ENCODE data around the gene FOLR2.
"Not testable (repeated sequence)": the region's sequence is repeated elsewhere in the genome, so short reads cannot be mapped to it uniquely, and the experiment has no call there.

FOLR2 gene

DNA sequence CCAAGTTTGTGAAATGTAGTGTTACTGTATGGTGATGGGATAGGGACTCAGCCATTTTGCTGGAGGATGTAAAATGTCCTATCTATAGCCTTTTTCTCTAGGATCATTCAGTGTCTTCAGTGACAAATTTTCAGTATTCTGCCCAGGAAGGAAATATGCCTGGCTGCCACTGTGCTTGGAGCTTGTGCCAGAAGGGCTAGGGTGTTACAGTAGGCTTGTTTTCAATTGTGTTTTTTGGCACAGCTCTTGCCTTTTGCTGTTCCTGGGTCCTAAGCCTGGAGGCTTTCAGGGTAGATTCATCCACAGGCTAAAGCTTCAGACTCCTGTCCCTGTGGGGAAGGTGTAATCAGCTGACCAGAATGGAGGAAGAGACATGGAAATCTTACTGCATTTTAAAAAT, 49.4 kb downstream of the FOLR2 start:
- no peak for DNase-seq (ENCODE audit: extremely low spot score)
- POLR2A ChIA-PET = no interaction called here
- CTCF ChIA-PET = no interaction called here
- TF ChIP-seq SP1 (IDR thresholded peaks at IDR 0.05) = no peak
- TF ChIP-seq CTBP1 (IDR thresholded peaks at IDR 0.05; ENCODE audit: borderline replicate concordance) = no peak
- TF ChIP-seq ARNT (IDR thresholded peaks at IDR 0.05) = no peak
- no peak for TF ChIP-seq LEF1 (IDR thresholded peaks at IDR 0.05; ENCODE audit: borderline replicate concordance)
- no peak for TF ChIP-seq HDGF (IDR thresholded peaks at IDR 0.05; ENCODE audit: borderline replicate concordance)
- TF ChIP-seq BHLHE40 (IDR thresholded peaks at IDR 0.05; ENCODE audit: borderline replicate concordance) = no peak
- no peak for TF ChIP-seq FOXA1 (IDR thresholded peaks at IDR 0.05)
- no peak for TF ChIP-seq FOXM1 (IDR thresholded peaks at IDR 0.05; ENCODE audit: borderline replicate concordance)
- TF ChIP-seq, protein P1, sequence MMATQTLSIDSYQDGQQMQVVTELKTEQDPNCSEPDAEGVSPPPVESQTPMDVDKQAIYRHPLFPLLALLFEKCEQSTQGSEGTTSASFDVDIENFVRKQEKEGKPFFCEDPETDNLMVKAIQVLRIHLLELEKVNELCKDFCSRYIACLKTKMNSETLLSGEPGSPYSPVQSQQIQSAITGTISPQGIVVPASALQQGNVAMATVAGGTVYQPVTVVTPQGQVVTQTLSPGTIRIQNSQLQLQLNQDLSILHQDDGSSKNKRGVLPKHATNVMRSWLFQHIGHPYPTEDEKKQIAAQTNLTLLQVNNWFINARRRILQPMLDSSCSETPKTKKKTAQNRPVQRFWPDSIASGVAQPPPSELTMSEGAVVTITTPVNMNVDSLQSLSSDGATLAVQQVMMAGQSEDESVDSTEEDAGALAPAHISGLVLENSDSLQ (IDR thresholded peaks at IDR 0.05) = no peak

DNA sequence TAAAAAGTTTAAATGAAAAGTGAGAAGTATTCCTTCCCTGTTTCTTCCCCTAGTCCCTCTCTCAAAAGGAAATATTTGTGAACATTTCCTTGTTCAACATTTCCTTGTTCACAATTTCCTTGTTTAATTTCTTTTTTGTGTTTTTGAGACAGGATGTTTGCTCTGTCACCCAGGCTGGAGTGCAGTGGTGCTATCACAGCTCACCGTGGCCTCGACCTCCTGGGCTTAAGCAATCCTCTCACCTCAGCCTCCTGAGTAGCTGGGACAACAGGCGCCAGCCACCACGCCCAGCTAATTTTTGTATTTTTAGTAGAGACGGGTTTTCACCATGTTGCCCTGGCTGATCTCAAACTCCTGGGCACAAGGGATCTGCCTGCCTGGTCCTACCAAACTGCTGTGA, 50.4 kb downstream of the FOLR2 start:
- DNase-seq (ENCODE audit: extremely low spot score); POLR2A ChIA-PET: not testable (repeated sequence)
- CTCF ChIA-PET = interaction anchor here (0.6 kb wide), 1 partner anchor 278 kb away, joined by 3 read pairs; no protein-coding TSS in a partner anchor

DNA sequence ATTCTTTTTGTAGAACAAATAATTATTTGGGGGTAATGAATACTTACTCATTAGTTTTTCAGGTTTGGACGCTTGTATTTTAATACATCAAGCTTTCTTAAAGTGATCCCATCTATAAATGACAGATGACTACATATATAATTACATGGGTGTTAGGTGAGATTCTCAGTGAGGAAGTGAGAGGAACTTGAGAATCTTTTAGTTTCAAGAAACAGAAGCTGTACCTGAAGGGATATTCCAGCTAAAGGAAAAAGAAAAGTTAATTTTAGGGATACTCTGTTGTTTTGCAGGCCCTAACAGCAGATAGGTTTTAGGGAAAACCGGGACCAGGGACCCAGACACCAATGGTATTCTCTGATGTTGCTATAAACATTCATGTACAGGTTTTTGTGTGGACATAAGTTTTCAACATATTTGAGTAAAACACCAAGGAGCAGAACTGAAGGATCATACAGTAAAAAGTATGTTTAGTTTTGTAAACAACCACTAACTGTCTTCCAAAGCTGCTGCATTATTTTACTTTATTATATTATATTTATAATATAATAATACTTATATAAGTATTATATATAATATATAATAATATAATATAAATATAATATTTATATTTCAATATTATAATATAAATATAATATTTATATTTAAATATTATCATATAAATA, 51.5 kb downstream of the FOLR2 start:
- DNase-seq (ENCODE audit: extremely low spot score) = no peak
- ChIA-PET POLR2A (no interaction called here), CTCF (no interaction called here)
- TF ChIP-seq SUZ12 (IDR thresholded peaks at IDR 0.05) = no peak
- no peak for TF ChIP-seq SP1 (IDR thresholded peaks at IDR 0.05)
- TF ChIP-seq FOXM1 (IDR thresholded peaks at IDR 0.05; ENCODE audit: borderline replicate concordance) = no peak
- TF ChIP-seq, protein P1 (IDR thresholded peaks at IDR 0.05) = no peak
- no peak for TF ChIP-seq ARNT (IDR thresholded peaks at IDR 0.05)
- TF ChIP-seq NFRKB (IDR thresholded peaks at IDR 0.05) = no peak
- no peak for TF ChIP-seq LEF1 (IDR thresholded peaks at IDR 0.05; ENCODE audit: borderline replicate concordance)
- TF ChIP-seq CTBP1 (IDR thresholded peaks at IDR 0.05; ENCODE audit: borderline replicate concordance) = no peak
- TF ChIP-seq FOXK2 (IDR thresholded peaks at IDR 0.05) = no peak
- no peak for TF ChIP-seq ZNF384 (IDR thresholded peaks at IDR 0.05)
- TF ChIP-seq BHLHE40 (IDR thresholded peaks at IDR 0.05; ENCODE audit: borderline replicate concordance) = no peak

Measured in HEK293T (cell line).